Right lobe of liver (tissue), 6 donors: ENCODE data around the gene EXOC3. TPM values are rescaled to one million over a fixed set of nuclear protein-coding genes. Genes with fewer than 3 reads are reported as not detected.
A peak's percentile ranks its signal among the peaks of the same experiment; 100 is the strongest.

Source experiments
- ATAC-seq, 4 donors: fragments of 200-7000 bp; cut with Tn5 transposase; one replicate each; pipeline ENCODE4 v1.9.1; 2020; ENCODE audit warnings: mild to moderate bottlenecking in 4 of 4, moderate library complexity in 4 of 4
- DNase-seq, 3 donors: peaks; one replicate each; pipeline ENCODE4 v3.0.0-alpha.2; 2020
- H3K27ac ChIP-seq, 3 donors: fragments of 200-600 bp; one replicate each; pipeline ENCODE4 v1.8.0; 2022
- H3K27me3 ChIP-seq, 2 donors: fragments of 200-600 bp; one replicate each; pipeline ENCODE4 v1.8.0; 2022
- H3K36me3 ChIP-seq, 4 donors: fragments of 200-600 bp; sonication (generic) in 1 of 4; one replicate each; pipeline versions ENCODE4 v1.5.1 to v1.8.0; 2017 to 2022; ENCODE audit warnings: control low read depth in 1 of 4
- H3K4me1 ChIP-seq, 4 donors: fragments of 200-600 bp; sonication (generic) in 1 of 4; one replicate each; pipeline versions ENCODE4 v1.5.1 to v1.8.0; 2017 to 2022; ENCODE audit warnings: control low read depth in 1 of 4
- H3K4me3 ChIP-seq, 3 donors: fragments of 200-600 bp; one replicate each; pipeline ENCODE4 v1.8.0; 2022
- H3K9me3 ChIP-seq, 4 donors: fragments of 200-600 bp; sonication (generic) in 1 of 4; one replicate each; pipeline versions ENCODE4 v1.5.1 to v1.8.0; 2017 to 2022; ENCODE audit warnings: control low read depth in 1 of 4
- POLR2A ChIP-seq: fragments of 450-650 bp; IDR thresholded peaks from one replicate; pipeline ENCODE4 v1.6.1; 2017; ENCODE audit warnings: antibody characterized with exemption, mild to moderate bottlenecking
- WGBS: methylation state at CpG from one replicate; pipeline ENCODE4 v1.1.6; 2018; ENCODE audit warnings: low coverage, low lambda C conversion rate; ENCODE audit not compliant: insufficient coverage; ENCODE audit errors: missing lambda C conversion rate; 5-methylcytosine and 5-hydroxymethylcytosine counted together
- intact Hi-C, 2 donors: fragments of 100-400 bp; cut with DNase I; formaldehyde crosslinking; loops; one replicate each; pipeline versions ENCODE4 v1.11.2 to v1.14.1; 2022
- total RNA-seq, 6 experiments: library from RNA; depleted of rRNA in 2 of 6; stranded (reverse); fragments of >200 nt in 2 of 6; fragmentation: NEBNext Ultra II Directional in 3 of 6; extraction: Animal tissue kit (Norgen Biotek cat#: 25700) in 3 of 6; gene quantifications; one replicate each; pipeline versions ENCODE4 v1.1.0 to v1.2.4, GENCODE V29; 2016 to 2023
- TF ChIP-seq, protein P1 (sequence below), 4 donors: fragments of 200-600 bp in 3 of 4; fragments of 450-650 bp in 1 of 4; IDR thresholded peaks; one replicate each; pipeline versions ENCODE4 v1.5.1 to v1.8.0; 2016 to 2022; ENCODE audit warnings: antibody characterized with exemption in 4 of 4, mild to moderate bottlenecking in 2 of 4
- donor health status: DM: no; HTN: yes; CAD: no.
- donor health status: DM: no; HTN: no; CAD: no.
- donor health status: DM: no; HTN: no; CAD: no.
- donor health status: DM: no; HTN: yes; CAD: no.
- donor health status: DM: no; HTN: yes; CAD: no.

EXOC3 gene
- total RNA-seq, 6 experiments from 2014 or later = 14.6 to 24.3 (median 20.0) TPM

DNA sequence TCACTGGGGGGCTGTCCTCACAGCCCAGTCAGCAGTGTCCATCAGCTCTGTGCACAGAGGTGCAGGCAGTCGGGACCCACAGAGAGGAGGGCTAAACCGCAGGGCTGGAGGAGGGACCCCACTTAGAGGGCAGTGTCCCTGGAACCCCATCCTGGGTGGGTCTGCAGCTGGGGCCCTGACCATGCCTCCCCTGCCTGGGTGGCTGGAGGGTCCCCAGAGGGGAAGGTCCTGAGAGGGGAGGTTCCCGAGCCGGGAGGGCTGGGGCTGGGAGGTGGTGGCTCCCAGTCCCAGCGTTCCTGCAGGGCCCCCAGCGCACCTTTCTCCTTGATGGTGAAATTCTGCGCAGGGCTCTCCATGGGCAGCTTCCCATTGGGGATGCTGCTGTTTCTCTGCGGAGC is 32.7 kb downstream of the EXOC3 start:
- TF ChIP-seq, protein P1, sequence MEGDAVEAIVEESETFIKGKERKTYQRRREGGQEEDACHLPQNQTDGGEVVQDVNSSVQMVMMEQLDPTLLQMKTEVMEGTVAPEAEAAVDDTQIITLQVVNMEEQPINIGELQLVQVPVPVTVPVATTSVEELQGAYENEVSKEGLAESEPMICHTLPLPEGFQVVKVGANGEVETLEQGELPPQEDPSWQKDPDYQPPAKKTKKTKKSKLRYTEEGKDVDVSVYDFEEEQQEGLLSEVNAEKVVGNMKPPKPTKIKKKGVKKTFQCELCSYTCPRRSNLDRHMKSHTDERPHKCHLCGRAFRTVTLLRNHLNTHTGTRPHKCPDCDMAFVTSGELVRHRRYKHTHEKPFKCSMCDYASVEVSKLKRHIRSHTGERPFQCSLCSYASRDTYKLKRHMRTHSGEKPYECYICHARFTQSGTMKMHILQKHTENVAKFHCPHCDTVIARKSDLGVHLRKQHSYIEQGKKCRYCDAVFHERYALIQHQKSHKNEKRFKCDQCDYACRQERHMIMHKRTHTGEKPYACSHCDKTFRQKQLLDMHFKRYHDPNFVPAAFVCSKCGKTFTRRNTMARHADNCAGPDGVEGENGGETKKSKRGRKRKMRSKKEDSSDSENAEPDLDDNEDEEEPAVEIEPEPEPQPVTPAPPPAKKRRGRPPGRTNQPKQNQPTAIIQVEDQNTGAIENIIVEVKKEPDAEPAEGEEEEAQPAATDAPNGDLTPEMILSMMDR (IDR thresholded peaks at IDR 0.05) = no peak
- no peak for TF ChIP-seq POLR2A
- DNase-seq (peak in 2 of 3 donors; percentile 19 to 42), ATAC-seq (no peak)
- no peaks in the 10 kb centered on the region for H3K27me3 ChIP-seq
- H3K9me3 ChIP-seq = no peaks in the 10 kb centered on the region
- H3K4me1 ChIP-seq = peaks cover 0 to 17% (median 2%) of the 10 kb centered on the region in 4 donors
- H3K4me3 ChIP-seq = no peak overlapping the region
- no CpG with 5 or more reads among the region's 8 CpGs for WGBS
- no peak overlapping the region for H3K27ac ChIP-seq
- intact Hi-C loops = no loop called here
- no peaks in the 10 kb centered on the region for H3K36me3 ChIP-seq

DNA sequence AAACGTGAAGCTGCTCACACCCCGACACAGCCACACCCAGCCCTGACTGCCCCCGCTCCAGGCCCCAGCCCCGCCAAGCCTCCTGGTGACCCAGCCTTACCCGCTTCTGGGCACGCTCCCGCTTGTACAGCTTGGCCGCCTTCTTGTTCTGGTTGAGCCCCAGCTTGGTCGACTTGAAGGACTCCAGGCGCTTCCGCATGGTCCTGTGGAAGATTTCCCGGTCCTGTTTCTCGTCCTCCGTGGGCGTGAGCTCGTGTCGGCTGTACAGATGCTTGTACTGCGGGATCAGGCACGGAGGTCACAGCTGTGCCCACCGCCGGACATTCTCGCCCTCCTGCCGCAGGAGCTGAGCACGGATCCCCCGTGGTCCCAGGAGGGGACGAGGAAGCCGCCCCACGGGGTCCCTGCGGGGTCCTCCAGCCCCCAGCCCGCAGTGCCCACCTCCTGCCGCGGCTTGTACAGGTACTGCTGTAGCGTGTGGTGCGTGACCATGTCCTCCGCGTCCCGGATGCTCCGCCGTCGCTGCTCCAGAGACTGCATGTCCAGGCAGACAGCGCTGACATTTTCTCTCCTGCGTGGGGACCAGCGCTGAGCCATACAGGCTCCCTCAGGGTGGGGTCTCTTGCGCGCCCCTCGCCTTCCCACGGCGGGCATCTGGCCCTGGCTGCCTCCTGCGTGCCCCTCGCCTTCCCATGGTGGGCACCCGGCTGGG is 33.3 kb downstream of the EXOC3 start:
- Histone ChIP-seq H3K9me3 (no peaks in the 10 kb centered on the region), H3K27ac (no peak overlapping the region), H3K36me3 (no peaks in the 10 kb centered on the region), H3K4me1 (peaks cover 0 to 17% (median 2%) of the 10 kb centered on the region in 4 donors), H3K27me3 (no peaks in the 10 kb centered on the region), H3K4me3 (no peak overlapping the region)
- peak in 2 of 3 donors; percentile 18 to 57 for DNase-seq
- ATAC-seq = no peak
- TF ChIP-seq, protein P1 (IDR thresholded peaks at IDR 0.05) = no peak
- TF ChIP-seq POLR2A = no peak
- WGBS = 67% methylated on average over 6 of the region's 51 CpGs
- intact Hi-C loops = no loop called here

DNA sequence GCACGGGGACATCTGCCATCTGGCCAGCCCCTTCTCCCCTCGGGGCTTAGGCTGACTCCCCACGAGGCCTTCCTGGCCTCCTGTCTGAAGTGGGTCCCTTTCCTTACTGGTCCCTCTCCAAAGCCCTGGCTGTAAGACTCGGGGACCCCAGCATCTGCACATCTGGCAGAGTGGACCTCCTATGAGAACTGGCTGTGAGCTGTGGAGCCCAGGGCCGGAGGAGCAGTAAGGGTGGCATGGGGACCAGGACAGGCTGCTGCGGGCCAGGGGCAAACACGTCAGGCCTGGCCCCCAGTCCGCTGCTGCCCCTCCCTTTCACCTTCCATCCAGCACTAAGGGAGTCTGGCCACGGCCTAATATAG is 33.8 kb downstream of the EXOC3 start:
- intact Hi-C loops = no loop called here
- no peaks in the 10 kb centered on the region for H3K27me3 ChIP-seq
- H3K36me3 ChIP-seq = no peaks in the 10 kb centered on the region
- WGBS = 0% methylated on average over 1 of the region's 9 CpGs
- no peak overlapping the region for H3K27ac ChIP-seq
- peaks cover 0 to 17% (median 2%) of the 10 kb centered on the region in 4 donors for H3K4me1 ChIP-seq
- H3K4me3 ChIP-seq = no peak overlapping the region
- no peak for TF ChIP-seq POLR2A
- TF ChIP-seq, protein P1 (IDR thresholded peaks at IDR 0.05) = no peak
- no peaks in the 10 kb centered on the region for H3K9me3 ChIP-seq
- peak in 1 of 3 donors; percentile 48 for DNase-seq
- ATAC-seq = no peak

DNA sequence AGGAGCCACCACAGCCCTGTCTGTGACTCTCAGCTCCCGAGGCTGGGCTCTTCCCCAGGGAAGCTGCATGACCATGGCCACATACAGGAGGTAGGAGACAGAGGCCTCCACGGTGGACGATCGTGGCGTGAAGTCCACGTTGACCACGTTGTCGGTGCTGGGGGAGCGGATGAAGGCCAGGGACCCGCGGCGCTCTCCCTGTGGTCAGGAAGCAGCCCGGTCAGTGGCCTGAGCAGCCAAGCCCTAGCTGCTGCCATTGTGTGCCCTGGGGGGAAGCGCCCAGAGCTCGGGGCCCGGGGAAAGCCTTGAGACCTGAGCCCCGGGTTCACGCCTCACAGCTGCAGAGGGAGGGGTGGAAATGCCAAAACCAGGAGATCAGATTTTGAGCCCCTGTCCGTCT is 34.3 kb downstream of the EXOC3 start:
- Histone ChIP-seq H3K9me3 (no peaks in the 10 kb centered on the region), H3K4me1 (peaks cover 0 to 12% (median 2%) of the 10 kb centered on the region in 4 donors), H3K36me3 (no peaks in the 10 kb centered on the region), H3K4me3 (no peak overlapping the region), H3K27me3 (no peaks in the 10 kb centered on the region), H3K27ac (no peak overlapping the region)
- WGBS = 51% methylated on average over 9 of the region's 19 CpGs
- intact Hi-C loops = no loop called here
- DNase-seq (peak in 1 of 3 donors; percentile 44), ATAC-seq (no peak)
- no peak for TF ChIP-seq POLR2A
- TF ChIP-seq, protein P1 (IDR thresholded peaks at IDR 0.05) = no peak
